Measurements from ENCODE around the gene CAMTA1.
"Not testable (repeated sequence)": the region's sequence is repeated elsewhere in the genome, so short reads cannot be mapped to it uniquely, and the experiment has no call there.

CAMTA1 gene

DNA sequence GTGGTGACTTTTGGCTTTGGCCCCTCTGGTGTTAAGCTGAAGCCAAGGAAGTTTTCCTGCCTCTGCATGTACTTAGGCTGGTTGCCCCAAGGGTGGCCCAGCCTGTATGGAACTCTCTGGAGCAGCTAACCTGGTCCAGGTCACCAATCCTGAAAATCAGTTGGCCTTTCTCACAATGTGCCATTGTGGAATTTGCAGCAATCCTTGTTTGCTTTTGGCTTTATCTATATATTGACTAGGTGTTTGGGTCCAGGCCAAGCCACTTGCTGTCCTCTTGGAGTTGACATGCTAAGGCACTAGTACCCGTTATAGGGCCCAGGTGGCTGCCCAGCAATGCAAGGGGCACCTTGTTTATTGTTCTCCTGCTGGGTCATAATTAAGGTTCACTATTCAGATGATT lies 124.6 kb downstream of the CAMTA1 start:
- DNase-seq: no peak

DNA sequence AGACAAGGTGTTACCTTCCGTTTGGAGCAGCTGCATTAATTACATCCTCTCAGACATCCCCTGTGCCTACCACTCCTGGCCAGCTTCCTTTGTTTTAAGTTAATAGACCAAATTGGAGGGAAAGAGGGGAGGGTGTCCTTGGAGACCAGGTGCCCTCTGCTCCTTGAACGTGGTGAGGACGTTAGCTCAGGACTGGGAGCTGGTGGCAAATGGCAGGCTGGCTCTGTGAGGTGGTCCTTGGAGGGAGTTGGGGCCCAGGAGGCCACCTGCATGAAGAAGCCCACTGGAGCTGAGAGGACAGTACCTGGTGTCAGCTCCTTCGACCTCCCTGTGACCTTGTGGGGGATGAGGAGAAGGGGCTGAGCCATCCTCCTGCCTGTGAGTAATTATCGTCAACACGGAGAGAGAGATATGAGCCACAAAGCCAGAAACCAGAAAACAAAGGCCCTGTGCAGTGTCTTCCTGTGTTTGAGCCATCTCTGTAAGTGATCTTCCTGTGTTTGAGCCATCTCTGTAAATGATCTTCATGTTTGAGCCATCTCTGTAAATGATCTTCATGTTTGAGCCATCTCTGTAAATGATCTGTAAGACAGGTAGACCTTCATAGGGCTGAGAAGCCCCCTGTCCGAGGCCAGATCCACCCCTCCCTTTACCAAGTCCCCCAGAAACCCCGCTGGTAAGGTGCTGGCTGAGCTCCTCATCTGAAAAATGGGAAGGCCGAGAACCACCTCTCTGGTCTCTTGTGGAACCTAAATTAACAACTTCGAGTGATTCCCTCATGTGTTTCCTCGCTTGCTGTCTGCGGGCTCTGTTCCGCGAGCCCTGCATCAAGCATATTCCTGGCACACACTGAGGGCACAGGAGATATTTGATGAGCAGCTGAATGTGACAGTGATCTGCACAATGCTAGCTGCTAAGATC lies 126.0 kb downstream of the CAMTA1 start:
- DNase-seq: no peak

DNA sequence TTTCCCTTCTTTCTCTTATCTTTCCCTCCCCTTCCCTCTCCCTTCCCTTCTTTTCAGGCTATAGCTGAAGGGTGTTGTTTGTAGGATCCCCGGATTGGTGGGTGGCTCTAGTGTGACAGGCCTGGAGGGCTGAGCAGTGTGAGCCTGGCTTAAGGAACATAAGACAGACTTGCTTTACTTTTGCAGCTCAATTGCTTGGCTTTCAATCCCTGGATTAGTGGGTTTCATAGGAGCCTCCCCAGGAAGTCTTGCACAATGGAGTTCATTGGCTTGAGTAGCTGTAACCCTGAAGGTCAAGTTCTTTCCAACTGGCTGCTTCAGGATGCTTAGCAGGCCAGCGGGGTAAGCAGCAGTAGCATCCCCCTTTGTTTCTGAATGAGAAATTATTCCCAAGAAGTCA lies 126.7 kb downstream of the CAMTA1 start:
- no peak for DNase-seq

GRCh38 chr1:6912518-6912917 lies 127.3 kb downstream of the CAMTA1 start:
- no peak for DNase-seq

- DNase-seq: no peak
Observed at GRCh38 chr1:6913086-6913485, 127.8 kb downstream of the CAMTA1 start.

- no peak for DNase-seq
Observed at GRCh38 chr1:6914706-6915105, 129.5 kb downstream of the CAMTA1 start.

GRCh38 chr1:6915999-6916565 lies 130.8 kb downstream of the CAMTA1 start:
- no peak for DNase-seq

GRCh38 chr1:6917067-6917466 lies 131.8 kb downstream of the CAMTA1 start:
- DNase-seq: no peak

DNA sequence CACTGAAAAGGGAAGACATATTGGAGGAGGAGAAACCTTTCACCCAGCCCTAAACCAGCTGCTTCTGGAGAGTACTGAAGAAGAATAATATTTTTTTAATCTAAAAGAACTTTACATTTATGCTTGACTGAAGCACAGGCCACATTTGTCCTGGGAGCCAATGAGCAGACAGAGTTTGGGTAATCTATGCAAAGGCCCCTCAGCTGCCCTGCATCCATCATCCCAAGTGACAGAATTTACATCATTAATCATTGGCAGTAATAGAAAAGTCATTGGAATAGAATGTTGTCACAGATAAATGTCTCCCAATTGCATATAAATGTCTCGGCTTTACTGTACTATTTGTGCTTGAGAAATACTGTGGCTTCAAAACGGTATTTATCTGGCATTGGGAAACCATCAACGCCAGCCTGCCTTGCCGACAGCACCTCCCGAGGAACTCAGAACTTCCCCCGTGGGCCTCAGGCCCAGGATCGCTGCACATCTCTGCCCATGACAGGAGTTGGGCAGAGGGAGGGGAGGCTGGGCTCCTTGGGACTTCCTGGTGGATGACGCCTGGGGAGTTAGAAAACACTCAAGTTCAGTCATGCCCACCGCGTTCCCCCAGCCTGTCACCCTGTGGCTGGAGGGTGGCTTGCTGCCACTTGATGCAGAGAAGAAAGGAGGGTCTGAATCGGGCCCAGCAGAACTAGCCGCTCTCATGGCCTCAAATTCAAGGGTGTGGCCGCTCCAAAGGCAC lies 133.1 kb downstream of the CAMTA1 start:
- no peak for DNase-seq

DNA sequence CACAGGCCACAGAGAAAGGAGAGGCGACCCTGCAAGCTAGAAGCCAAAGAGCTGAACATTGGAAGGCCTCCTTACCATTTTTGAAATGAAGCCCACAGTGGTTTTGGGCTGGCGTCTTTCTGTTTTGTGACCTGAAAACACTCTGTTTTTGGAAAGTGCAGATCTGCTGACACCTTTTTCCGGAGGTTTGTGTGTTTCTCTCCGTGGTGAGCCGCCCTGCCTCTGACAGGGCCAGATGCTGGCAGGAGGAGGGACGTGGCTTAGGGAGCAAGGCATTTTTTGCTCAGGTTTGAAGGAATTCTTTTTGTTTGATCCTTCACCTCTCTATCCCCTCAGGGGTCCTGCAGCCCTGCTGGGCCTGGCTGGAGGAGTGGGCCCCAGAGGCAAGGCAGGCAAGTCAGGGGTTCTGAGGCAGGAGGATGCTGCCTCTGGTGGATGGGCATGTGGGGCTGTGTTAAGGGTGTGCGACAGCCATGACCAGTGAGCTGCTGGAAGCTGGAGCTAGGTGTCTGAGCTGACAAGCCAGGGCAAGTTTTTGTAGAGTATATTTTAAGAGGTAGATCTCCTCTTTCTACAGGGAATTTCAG lies 133.8 kb downstream of the CAMTA1 start:
- no peak for DNase-seq

DNA sequence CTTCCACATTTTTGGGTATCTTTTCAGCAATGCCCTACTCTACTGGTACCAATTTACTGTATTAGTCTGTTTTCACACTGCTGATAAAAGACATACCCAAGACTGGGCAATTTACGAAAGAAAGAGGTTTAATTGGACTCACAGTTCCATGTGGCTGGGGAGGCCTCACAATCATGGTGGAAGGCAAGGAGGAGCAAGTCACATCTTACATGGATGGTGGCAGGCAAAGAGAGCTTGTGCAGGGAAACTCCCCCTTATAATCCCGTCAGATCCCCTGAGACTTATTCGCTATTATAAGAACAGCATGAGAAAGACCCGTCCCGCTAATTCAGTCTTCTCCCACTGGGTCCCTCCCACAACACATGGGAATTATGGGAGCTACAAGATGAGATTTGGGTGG lies 136.3 kb downstream of the CAMTA1 start:
- not testable (repeated sequence) for DNase-seq

DNA sequence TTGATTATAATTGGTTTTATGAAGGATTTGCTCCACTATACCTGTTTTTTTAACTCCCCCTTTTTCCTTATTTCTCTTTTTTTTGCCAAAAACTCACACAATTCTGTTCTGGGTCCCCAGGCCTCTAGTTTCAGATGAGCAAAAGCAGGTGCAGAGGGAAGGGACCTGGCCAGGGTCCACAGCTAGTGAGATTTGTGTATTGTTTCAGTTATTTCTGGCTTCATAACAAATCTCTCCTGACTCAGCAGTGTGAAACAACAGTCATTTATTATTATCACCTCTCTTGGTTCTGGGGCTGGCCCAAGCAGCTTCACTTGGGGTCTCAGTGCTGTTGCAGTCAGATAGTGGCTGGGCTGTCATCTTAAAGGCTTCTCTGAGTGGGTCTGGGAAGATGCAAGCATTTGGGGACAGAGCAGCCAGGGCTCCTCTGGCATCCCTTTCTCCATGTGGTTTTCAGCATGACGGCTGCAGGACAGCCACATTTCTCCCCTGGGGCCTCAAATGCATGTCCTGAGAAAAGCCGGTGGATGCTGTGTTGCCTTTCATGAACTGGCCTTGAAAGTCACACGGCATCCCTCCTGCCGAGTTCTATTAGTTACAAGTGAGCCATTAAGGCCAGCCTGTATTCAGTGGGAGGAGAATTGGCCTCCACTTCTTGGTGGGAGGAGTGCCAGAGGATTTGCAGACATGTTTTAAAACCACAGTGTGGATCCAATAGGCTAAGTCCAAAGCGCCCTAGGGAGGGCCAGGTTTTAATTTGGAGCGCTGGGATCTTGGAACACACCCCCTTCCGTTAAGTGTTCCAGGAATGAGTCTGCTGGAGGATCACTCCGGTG lies 137.1 kb downstream of the CAMTA1 start:
- DNase-seq: no peak

GRCh38 chr1:6923012-6923411 lies 137.8 kb downstream of the CAMTA1 start:
- no peak for DNase-seq

GRCh38 chr1:6923416-6923815 lies 138.2 kb downstream of the CAMTA1 start:
- no peak for DNase-seq

- DNase-seq: no peak
Observed at GRCh38 chr1:6923955-6924881, 139.0 kb downstream of the CAMTA1 start.

DNA sequence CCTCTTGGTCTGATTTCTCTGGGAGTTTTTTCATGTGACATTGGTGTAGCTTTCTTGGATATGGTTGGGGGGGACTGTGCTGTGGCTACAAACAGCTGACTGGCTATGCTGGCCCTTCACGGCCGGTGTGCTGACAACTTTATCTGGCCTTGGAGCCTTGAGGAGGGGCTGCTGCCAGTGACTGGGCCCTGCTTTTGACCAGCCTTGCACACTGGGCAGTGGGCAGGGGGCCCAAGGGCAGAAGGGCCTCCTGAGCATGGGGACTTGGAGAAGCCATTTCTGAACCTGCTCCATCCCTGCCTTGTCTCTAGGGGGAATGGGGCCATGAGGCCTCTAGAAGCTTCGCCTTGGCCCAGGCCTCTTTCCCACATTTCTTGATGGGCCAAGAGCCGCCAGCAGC lies 139.6 kb downstream of the CAMTA1 start:
- no peak for DNase-seq

DNA sequence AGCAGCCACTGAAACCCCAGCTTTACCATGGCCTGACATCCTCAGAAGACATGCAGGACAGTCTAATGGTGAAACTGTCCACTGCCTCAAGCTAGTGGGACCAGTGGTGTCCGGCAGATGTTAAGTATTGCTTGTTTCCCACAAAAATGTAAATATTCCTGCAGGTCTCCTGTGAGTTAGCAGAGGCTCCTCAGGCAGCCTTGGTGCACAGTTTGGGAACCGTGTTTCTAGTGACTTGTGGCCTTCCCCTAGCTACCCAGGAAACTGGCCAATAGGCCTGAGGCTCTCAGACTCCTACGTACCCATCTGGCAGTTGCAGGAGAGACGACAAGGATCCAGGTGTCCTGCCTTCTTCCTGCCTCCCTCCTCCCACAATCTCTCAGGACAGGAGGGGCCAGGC lies 142.4 kb downstream of the CAMTA1 start:
- no peak for DNase-seq

- no peak for DNase-seq
Observed at GRCh38 chr1:6928106-6928885, 143.0 kb downstream of the CAMTA1 start.

DNA sequence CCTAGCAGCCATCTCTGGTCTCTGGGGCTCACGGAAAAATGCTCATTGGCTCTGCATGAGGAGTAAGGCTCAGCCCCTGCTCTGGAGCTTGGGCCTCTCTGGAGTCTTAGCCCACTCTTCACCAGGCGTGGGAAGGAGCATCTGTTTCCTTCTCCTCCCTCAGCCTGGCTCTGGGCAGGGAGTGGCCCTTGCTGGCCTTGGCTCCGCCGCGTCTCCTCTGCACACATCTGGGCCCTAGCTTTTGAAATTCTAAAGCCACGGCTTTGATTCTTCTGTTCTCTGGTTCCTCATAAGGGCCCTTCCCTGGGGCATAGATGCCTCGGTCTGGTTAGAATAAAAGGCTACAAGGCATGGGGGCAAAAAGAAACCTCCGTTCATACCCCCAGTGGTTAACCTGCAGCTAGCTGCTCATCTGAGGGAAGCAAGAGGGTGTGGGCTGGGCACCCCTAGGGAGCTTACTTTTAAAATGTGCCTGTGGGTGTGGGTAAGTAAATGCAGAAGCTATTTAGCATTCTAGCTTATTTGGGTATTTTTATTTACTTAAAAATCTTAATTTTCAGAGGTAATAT lies 145.6 kb downstream of the CAMTA1 start:
- DNase-seq: no peak

DNA sequence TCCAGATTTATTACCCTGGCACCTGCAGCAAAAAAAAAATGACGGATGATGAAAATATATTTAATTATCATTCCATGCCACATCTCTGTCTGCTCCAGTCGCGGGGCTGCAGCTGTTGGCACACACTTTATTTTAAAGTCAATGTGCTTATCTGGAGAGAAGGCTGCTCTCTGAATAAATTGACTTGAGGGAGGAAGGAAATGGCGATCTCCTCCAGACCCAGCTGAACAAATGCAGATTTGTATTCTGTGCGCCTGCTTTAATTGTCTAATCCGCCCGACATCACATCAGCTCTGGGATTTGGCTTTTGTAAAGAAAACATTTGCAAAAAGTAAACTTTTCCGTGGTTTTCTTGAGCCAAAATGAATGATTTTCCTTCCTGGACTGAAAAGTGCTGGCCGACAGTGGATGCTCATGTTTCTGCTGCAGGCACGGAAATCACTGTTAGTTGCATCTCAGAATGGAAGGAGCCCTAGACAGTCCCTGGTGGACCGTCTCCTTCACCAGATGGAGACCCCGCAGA lies 150.2 kb downstream of the CAMTA1 start:
- DNase-seq: no peak
